Neural cell (in vitro differentiated cells): Measurements from ENCODE around the gene DNAJB4.

ENCODE experiments used
- CTCF ChIP-seq: fragments of 450-650 bp; IDR thresholded peaks from 2 replicates; pipeline ENCODE4 v1.5.1; 2014; ENCODE audit warnings: antibody characterized with exemption, mild to moderate bottlenecking, moderate library complexity; ENCODE audit not compliant: poor library complexity, severe bottlenecking
- EP300 ChIP-seq: fragments of 450-650 bp; conservative IDR thresholded peaks from 2 replicates; pipeline ENCODE4 v1.6.1; 2014; ENCODE audit warnings: antibody characterized with exemption, mild to moderate bottlenecking, moderate library complexity; ENCODE audit not compliant: poor library complexity, severe bottlenecking
- EZH2 ChIP-seq: fragments of 200-600, 300-800 bp; shearing (Covaris generic), sonication (generic); IDR thresholded peaks from 2 replicates; pipeline ENCODE4 v1.6.1; 2014; ENCODE audit warnings: antibody characterized with exemption, low read length, borderline replicate concordance, mild to moderate bottlenecking; ENCODE audit not compliant: insufficient read depth, poor library complexity, severe bottlenecking
- MXI1 ChIP-seq: fragments of 450-650 bp; conservative IDR thresholded peaks from 2 replicates; pipeline ENCODE4 v1.6.1; 2014; ENCODE audit warnings: antibody characterized with exemption, mild to moderate bottlenecking; ENCODE audit not compliant: poor library complexity, severe bottlenecking
- POLR2AphosphoS5 ChIP-seq: IDR thresholded peaks from 2 replicates; pipeline ENCODE4 v1.6.1; 2012
- RAD21 ChIP-seq: fragments of 450-650 bp; conservative IDR thresholded peaks from 2 replicates; pipeline ENCODE4 v1.6.1; 2014; ENCODE audit warnings: antibody characterized with exemption, mild to moderate bottlenecking, moderate library complexity
- TAF1 ChIP-seq: IDR thresholded peaks from 2 replicates; pipeline ENCODE4 v1.6.1; 2012; ENCODE audit warnings: low read depth

GRCh38 chr1:78009836-78010235 is 5.1 kb downstream of the DNAJB4 start:
- TF ChIP-seq CTCF (no peak), EZH2 (no peak), RAD21 (no peak), TAF1 (no peak), POLR2AphosphoS5 (no peak), EP300 (no peak), MXI1 (no peak)
